Measurements from ENCODE around the gene CARD16.

DNA sequence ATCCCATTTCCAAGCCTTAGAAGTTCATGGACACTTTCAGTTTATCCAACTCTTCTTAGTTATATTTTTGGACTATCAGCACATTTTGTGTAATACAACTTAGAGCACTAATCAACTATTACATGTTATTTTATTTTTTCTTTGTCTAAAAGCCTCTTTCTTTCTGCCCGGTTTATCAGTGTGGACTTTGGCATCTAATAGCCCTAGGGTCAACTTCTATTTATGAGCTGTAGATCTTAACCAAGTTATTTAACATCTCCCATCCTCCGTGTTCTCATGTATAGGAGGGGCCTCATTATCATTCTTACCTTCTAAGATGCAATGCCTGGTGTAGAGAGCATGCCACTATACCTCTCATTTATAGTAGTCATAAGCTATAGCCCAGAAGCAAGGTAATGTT lies 4.4 kb downstream of the CARD16 start:
- TF ChIP-seq EZH2 (IDR thresholded peaks at IDR 0.05) = no peak
- no peak for TF ChIP-seq POLR2AphosphoS5 (IDR thresholded peaks at IDR 0.05; ENCODE audit: borderline replicate concordance, low read depth, low read length)

Data from SK-N-MC (cell line).